Endothelial cell of umbilical vein (primary cell): Measurements from ENCODE around the gene POU6F2. TPM values are rescaled to one million over a fixed set of nuclear protein-coding genes. Genes with fewer than 3 reads are reported as not detected.

Source experiments
- BruUV-seq: library from RNA; stranded (reverse); fragments of 400-500 nt; replicated peaks from 2 replicates; lab custom pipeline; 2021; lab: Mats Ljungman, UMichigan
- CTCF ChIA-PET: fragments of 300-600, 350-600 bp; sonication (Branson Sonifier 250); formaldehyde crosslinking; loops from one replicate; lab custom pipeline; 2021; ENCODE audit warnings: antibody characterized with exemption, inconsistent platforms; lab: Charles Lee
- POLR2A ChIA-PET: fragments of 300-600, 350-600 bp; sonication (Branson Sonifier 250); formaldehyde crosslinking; loops from one replicate; lab custom pipeline; 2021; ENCODE audit warnings: antibody characterized with exemption, inconsistent platforms; lab: Charles Lee
- DNase-seq: peaks from one replicate; pipeline ENCODE4 v3.0.0-alpha.2; 2011; ENCODE audit warnings: low read depth, low spot score
- FAIRE-seq: peaks from 2 replicates; lab custom pipeline; 2011; peaks lifted over from hg19 to GRCh38; lab: Jason Lieb, UNC
- H2AFZ ChIP-seq: 2 replicates; pipeline ENCODE4 v1.6.0; 2012; ENCODE audit warnings: low read depth, low read length, control low read depth, inconsistent platforms
- H3K27ac ChIP-seq: 2 replicates; pipeline ENCODE4 v1.5.1; 2011; ENCODE audit warnings: low read depth, mild to moderate bottlenecking, control low read depth, low read length, moderate library complexity; ENCODE audit not compliant: insufficient read depth
- H3K27me3 ChIP-seq, 2 experiments: 2 replicates each; pipeline versions ENCODE4 v1.6.0 to v1.6.1; 2011; ENCODE audit warnings: low read length in 2 of 2, mixed read lengths in 1 of 2; ENCODE audit not compliant: control insufficient read depth in 2 of 2, insufficient read depth in 2 of 2
- H3K36me3 ChIP-seq, 2 experiments: 2 replicates in 1 of 2; 3 replicates in 1 of 2; pipeline ENCODE4 v1.5.1; 2011; ENCODE audit warnings: low read length in 2 of 2, mild to moderate bottlenecking in 1 of 2, moderate library complexity in 1 of 2; ENCODE audit not compliant: control insufficient read depth in 2 of 2, insufficient read depth in 2 of 2; ENCODE audit errors: extremely low read depth in 1 of 2
- H3K4me1 ChIP-seq: 3 replicates; pipeline ENCODE4 v1.5.1; 2011; ENCODE audit warnings: mild to moderate bottlenecking, low read length; ENCODE audit not compliant: control insufficient read depth, insufficient read depth; ENCODE audit errors: extremely low read depth
- H3K4me2 ChIP-seq: 2 replicates; pipeline ENCODE4 v1.6.1; 2011; ENCODE audit warnings: low read length, control low read depth, mixed read lengths; ENCODE audit not compliant: insufficient read depth
- H3K4me3 ChIP-seq, 3 experiments: fragments of 200-600 bp in 1 of 3; sonication (generic), shearing (Covaris generic) in 1 of 3; replicated peaks in 1 of 3; 2 replicates each; pipeline ENCODE4 v1.5.1; 2011 to 2016; ENCODE audit warnings: control low read depth in 3 of 3, low read length in 3 of 3, mild to moderate bottlenecking in 2 of 3, inconsistent platforms in 1 of 3, low read depth in 1 of 3, moderate library complexity in 1 of 3; ENCODE audit not compliant: insufficient read depth in 1 of 3
- H3K79me2 ChIP-seq: 2 replicates; pipeline ENCODE4 v1.6.0; 2012; ENCODE audit warnings: low read length, inconsistent platforms; ENCODE audit not compliant: control insufficient read depth, insufficient read depth
- H3K9ac ChIP-seq: replicated peaks from 2 replicates; pipeline ENCODE3; 2011; ENCODE audit warnings: low read length, control low read depth; ENCODE audit not compliant: insufficient read depth; ENCODE audit errors: extremely low read depth
- H3K9me1 ChIP-seq: replicated peaks from 3 replicates; pipeline ENCODE4 v1.6.0; 2011; ENCODE audit warnings: mild to moderate bottlenecking, low read length; ENCODE audit not compliant: control insufficient read depth, insufficient read depth; ENCODE audit errors: extremely low read depth
- H3K9me3 ChIP-seq: replicated peaks from 2 replicates; pipeline ENCODE4 v1.5.1; 2012; ENCODE audit warnings: low read length, inconsistent platforms; ENCODE audit not compliant: control insufficient read depth, insufficient read depth
- H4K20me1 ChIP-seq: replicated peaks from 2 replicates; pipeline ENCODE3; 2011; ENCODE audit warnings: mild to moderate bottlenecking, low read length; ENCODE audit not compliant: control insufficient read depth, insufficient read depth; ENCODE audit errors: extremely low read depth
- CTCF ChIP-seq, 2 donors: IDR thresholded peaks; 1 replicate in 1 of 2; 2 replicates in 1 of 2; pipeline ENCODE4 v1.5.1; 2011; ENCODE audit warnings: low read length in 2 of 2, mild to moderate bottlenecking in 2 of 2, moderate library complexity in 2 of 2, control low read depth in 1 of 2, inconsistent platforms in 1 of 2, low read depth in 1 of 2; ENCODE audit not compliant: insufficient read depth in 1 of 2; ENCODE audit errors: extremely low read depth in 1 of 2
- EZH2 ChIP-seq: IDR thresholded peaks from 2 replicates; pipeline ENCODE4 v1.6.1; 2012; ENCODE audit warnings: borderline replicate concordance, low read depth, mild to moderate bottlenecking, moderate library complexity, low read length, inconsistent platforms; ENCODE audit not compliant: severe bottlenecking
- FOS ChIP-seq: IDR thresholded peaks from 2 replicates; pipeline ENCODE4 v1.6.1; 2011; ENCODE audit warnings: mild to moderate bottlenecking, low read length, moderate library complexity, borderline replicate concordance; ENCODE audit not compliant: insufficient read depth
- GATA2 ChIP-seq: IDR thresholded peaks from 2 replicates; pipeline ENCODE4 v1.7.0; 2011; ENCODE audit warnings: low read depth, mild to moderate bottlenecking, moderate library complexity, mixed read lengths, low read length; ENCODE audit not compliant: insufficient read length, insufficient read depth
- JUN ChIP-seq: IDR thresholded peaks from 2 replicates; pipeline ENCODE4 v1.6.1; 2011; ENCODE audit warnings: borderline replicate concordance, low read depth; ENCODE audit not compliant: insufficient read length, insufficient read depth
- MYC ChIP-seq: IDR thresholded peaks from one replicate; pipeline ENCODE4 v1.6.1; 2011; ENCODE audit warnings: mild to moderate bottlenecking, low read depth, low read length
- POLR2A ChIP-seq: IDR thresholded peaks from 2 replicates; pipeline ENCODE4 v1.6.1; 2012; ENCODE audit warnings: low read depth, mild to moderate bottlenecking, control low read depth, low read length
- POLR2AphosphoS5 ChIP-seq: IDR thresholded peaks from 2 replicates; pipeline ENCODE4 v1.6.1; 2012; ENCODE audit warnings: low read depth, mild to moderate bottlenecking, control low read depth, low read length, moderate library complexity; ENCODE audit not compliant: insufficient read depth
- dilution Hi-C: fragments of 300-500 bp; cut with MboI; formaldehyde crosslinking; loops from one replicate; pipeline ENCODE4 v1.15.0; 2019; ENCODE audit warnings: low sequenced_read_pairs; ENCODE audit not compliant: extremely low pct_ligation_motif_present
- intact Hi-C: fragments of 100-400 bp; cut with micrococcal nuclease; formaldehyde crosslinking; loops from one replicate; pipeline ENCODE4 v1.10.0; 2022
- polyA plus RNA-seq, 4 experiments: library from polyadenylated mRNA; depleted of rRNA in 3 of 4; stranded (reverse) in 3 of 4; unstranded in 1 of 4; fragments of >200 nt; gene quantifications; 2 replicates each; pipeline versions ENCODE4 v1.2.1 to v1.2.3, GENCODE V29; 2011 to 2012; ENCODE audit warnings: missing spikeins in 1 of 4
- total RNA-seq: library from RNA; stranded (reverse); gene quantifications from 2 replicates; pipeline ENCODE4 v1.2.3, GENCODE V29; 2021
- TF ChIP-seq, protein P1 (sequence below): IDR thresholded peaks from 2 replicates; pipeline ENCODE4 v1.6.1; 2011; ENCODE audit not compliant: insufficient read depth, insufficient read length

POU6F2 gene
- total and polyA plus RNA-seq, 2 donors (not counting 3 experiments of a cell fraction or from before 2014, with no cell fraction given) = 0.29 TPM; not detected in 1

GRCh38 chr7:39133088-39133487 lies 155.4 kb downstream of the POU6F2 start:
- no peaks in the 10 kb centered on the region for H3K36me3 ChIP-seq
- no peaks in the 10 kb centered on the region for H3K27me3 ChIP-seq
- no peaks in the 10 kb centered on the region for H4K20me1 ChIP-seq
- intact Hi-C loops (no loop called here), dilution Hi-C loops (no loop called here)
- H3K4me2 ChIP-seq = no peak overlapping the region
- no peak for DNase-seq
- H3K9me1 ChIP-seq = no peaks in the 10 kb centered on the region
- no peaks in the 10 kb centered on the region for H3K79me2 ChIP-seq
- no peak overlapping the region for H3K9ac ChIP-seq
- POLR2A ChIA-PET = no interaction called here
- no peak overlapping the region for H2AFZ ChIP-seq
- H3K4me1 ChIP-seq = no peaks in the 10 kb centered on the region
- no peak for FAIRE-seq
- H3K4me3 ChIP-seq = no peak overlapping the region
- TF ChIP-seq POLR2A (no peak), JUN (no peak)
- H3K27ac ChIP-seq = no peak overlapping the region
- CTCF ChIA-PET = no interaction called here
- no TSS peak for BruUV-seq
- H3K9me3 ChIP-seq = no peaks in the 10 kb centered on the region

GRCh38 chr7:39137480-39137879 lies 159.8 kb downstream of the POU6F2 start:
- no peak overlapping the region for H2AFZ ChIP-seq
- intact Hi-C loops (no loop called here), dilution Hi-C loops (no loop called here)
- no peaks in the 10 kb centered on the region for H3K9me1 ChIP-seq
- DNase-seq (no peak), FAIRE-seq (no peak)
- H3K4me3 ChIP-seq = no peak overlapping the region
- H3K9me3 ChIP-seq = no peaks in the 10 kb centered on the region
- BruUV-seq = no TSS peak
- no peak overlapping the region for H3K4me2 ChIP-seq
- no peak overlapping the region for H3K9ac ChIP-seq
- CTCF ChIA-PET = interaction anchor here (0.7 kb wide), 1 partner anchor 137 kb away, joined by 3 read pairs; no protein-coding TSS in a partner anchor
- no peak overlapping the region for H3K27ac ChIP-seq
- POLR2A ChIA-PET = no interaction called here
- no peaks in the 10 kb centered on the region for H4K20me1 ChIP-seq
- no peaks in the 10 kb centered on the region for H3K79me2 ChIP-seq
- H3K36me3 ChIP-seq = no peaks in the 10 kb centered on the region
- TF ChIP-seq GATA2 (no peak), JUN (no peak), POLR2AphosphoS5 (no peak), CTCF (IDR thresholded peaks at IDR 0.05; ENCODE audit: extremely low read depth in 1 of 2, insufficient read depth in 1 of 2, low read depth in 1 of 2, low read length in 2 of 2) (no peak), MYC (no peak), POLR2A (no peak), EZH2 (no peak), FOS (no peak)
- TF ChIP-seq, protein P1, sequence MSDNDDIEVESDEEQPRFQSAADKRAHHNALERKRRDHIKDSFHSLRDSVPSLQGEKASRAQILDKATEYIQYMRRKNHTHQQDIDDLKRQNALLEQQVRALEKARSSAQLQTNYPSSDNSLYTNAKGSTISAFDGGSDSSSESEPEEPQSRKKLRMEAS = no peak
- H3K4me1 ChIP-seq = no peaks in the 10 kb centered on the region
- H3K27me3 ChIP-seq = no peaks in the 10 kb centered on the region
